Activated CD4-positive, CD25-positive, alpha-beta regulatory T cell (primary cell): ENCODE measurements around the gene AP3B1.
"Not testable (repeated sequence)": the region's sequence is repeated elsewhere in the genome, so short reads cannot be mapped to it uniquely, and the experiment has no call there.

ENCODE experiments used
- DNase-seq, 4 experiments: peaks; one replicate each; lab custom pipeline; 2025; lab: John Stamatoyannopoulos, UW

AP3B1 gene

DNA sequence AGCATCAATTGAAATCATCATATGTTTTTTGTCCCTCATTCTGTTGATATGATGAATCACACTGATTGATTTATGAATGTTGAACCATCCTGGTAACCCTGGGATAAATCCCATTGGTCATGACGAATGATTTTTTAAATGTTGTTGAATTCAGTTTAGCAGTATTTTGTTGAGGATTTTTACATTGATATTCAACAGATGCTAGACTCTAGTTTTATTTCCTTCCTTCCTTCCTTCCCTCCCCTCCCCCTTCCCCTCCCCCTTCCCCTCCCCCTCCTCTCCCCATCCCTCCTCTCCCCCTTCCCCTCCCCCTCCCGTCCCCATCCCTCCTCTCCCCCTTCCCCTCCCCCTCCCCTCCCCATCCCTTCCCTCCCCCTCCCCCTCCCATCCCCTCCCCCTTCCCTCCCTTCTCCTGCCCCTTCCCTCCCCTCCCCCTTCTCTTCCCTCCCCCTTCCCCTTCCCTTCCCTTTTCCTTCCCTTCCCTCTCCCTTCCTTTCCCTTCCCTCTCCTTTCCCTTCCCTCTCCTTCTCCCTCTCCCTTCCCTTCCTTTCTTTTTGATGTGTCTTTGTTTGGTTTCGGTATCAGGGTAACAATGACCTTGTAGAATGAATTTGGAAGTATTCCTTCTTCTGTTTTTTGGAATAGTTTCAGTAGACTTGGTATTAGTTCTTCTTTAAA, 142.8 kb downstream of the AP3B1 start:
- no peak for DNase-seq

- no peak for DNase-seq
Measured at GRCh38 chr5:78137290-78137689, 157.2 kb downstream of the AP3B1 start.

DNA sequence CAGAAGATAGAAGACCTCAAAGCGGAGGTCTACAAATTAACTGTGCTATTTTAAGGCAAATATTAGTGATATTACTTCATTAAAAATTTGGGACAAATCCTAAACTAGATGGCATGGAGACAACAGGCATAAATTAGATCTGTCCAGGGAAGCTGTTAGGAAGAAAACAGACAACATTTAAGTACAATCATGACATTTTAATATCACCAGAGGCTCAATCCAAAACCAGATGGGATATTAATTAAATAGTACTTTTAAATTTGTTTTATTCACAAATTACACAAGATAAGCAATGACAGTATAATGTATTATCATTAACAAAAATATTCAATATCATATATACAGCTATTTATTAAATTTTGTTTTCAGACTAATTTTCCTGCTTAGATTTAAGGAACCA, 161.1 kb downstream of the AP3B1 start:
- no peak for DNase-seq

GRCh38 chr5:78132507-78132906, 162.0 kb downstream of the AP3B1 start:
- no peak for DNase-seq

- DNase-seq = no peak
Measured at GRCh38 chr5:78129597-78129996, 164.9 kb downstream of the AP3B1 start.

GRCh38 chr5:78127875-78128274, 166.6 kb downstream of the AP3B1 start:
- no peak for DNase-seq

- no peak for DNase-seq
Measured at GRCh38 chr5:78126536-78126935, 168.0 kb downstream of the AP3B1 start.

DNA sequence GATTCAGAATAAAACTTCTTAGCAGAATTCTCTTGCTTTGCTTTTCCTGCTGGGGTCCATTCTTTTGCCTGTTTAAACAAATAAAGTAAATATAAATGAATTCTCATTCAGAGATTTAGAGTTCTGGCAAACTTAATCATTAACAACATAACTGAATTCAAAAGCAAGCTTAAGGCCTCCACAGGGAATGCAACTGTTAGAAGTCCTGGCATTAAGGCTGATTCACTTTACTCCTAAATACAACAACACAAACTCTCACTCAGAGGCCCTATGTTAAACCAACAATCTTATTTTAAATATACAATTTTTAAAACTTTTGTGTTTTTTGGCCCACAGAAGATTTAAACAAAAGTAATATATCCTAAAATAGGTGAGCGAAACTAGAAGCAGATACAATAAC, 178.3 kb downstream of the AP3B1 start:
- no peak for DNase-seq

DNA sequence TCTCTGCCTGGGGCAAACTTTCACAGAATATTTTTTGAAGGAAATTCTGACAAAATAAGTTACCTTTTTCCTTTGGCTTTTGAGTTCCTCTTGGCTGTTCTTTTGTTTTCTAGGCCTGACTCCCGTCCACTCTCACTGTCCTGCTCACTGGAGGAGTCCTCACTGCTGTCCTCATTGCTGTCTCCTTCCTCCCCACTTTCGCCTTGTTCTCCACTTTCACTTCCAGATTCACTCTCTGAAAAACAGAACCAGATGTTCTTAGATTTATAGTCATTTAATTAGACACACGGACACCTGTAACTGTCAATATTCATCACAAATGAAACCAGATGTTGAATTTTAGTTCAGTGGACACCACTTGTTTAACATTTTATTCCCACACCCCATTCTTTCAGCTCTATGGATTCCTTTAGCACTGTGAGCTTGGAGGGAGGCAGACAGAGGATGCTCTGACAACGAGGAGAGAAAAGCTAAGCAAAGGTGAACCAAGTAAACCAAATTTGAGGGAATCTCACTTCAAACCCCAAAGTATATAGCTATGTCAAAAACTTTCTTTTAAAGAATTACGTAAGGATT, 180.7 kb downstream of the AP3B1 start:
- DNase-seq = no peak

- no peak for DNase-seq
Measured at GRCh38 chr5:78112931-78113330, 181.6 kb downstream of the AP3B1 start.

DNA sequence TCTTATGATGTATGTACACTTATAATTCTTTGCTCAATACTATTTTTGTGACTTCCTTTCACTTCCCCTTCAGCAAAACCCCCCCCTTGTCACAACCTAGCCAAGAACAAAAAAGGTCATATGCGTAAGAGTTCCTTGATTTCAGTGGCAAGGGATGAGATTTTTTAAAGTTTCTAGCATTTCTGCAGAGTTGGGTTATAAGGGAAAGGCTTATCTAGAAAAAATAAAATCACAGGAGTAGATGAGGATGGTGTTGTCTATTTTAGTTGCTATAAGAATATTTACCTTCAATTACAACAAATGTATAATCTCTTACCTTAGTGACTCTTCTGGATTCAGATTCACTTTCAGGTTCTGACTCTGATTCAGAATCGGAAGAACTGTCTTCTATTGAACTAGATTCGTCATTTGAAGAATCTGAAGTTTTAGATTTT, 184.6 kb downstream of the AP3B1 start:
- DNase-seq = no peak

- no peak for DNase-seq
Measured at GRCh38 chr5:78108564-78108963, 185.9 kb downstream of the AP3B1 start.

DNA sequence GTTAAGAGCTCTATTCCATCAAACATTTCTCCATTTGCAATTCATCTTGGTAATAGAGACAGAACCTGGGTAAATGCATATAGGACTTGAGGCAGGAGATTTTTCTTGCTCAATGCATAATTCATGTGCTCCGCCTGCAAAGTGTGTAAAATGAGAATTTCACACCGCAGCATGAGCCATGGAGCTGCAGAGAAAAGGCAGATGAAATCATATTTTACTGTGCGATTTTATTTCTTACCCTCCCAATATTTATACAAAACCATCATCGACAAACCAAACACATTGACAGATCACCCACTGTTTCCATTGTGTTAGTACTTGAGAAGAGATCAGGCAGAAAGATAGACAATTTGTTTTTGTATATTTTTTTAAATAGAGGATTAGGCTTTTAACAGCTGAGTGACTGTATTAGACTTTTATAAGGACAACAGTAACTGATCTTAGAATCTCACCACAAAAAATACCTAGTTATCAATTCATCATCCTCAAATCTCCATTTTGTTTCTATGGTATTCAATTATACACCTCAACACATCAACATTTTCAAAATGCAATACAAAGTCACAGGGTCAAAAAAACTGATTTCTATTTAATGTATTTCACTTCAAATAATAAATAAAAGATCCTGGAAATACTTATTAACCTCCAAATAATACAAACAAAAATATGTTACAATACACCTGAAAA, 191.1 kb downstream of the AP3B1 start:
- no peak for DNase-seq

GRCh38 chr5:78102500-78102899, 192.0 kb downstream of the AP3B1 start:
- DNase-seq = no peak

GRCh38 chr5:78095125-78095524, 199.4 kb downstream of the AP3B1 start:
- no peak for DNase-seq

GRCh38 chr5:78090002-78090401, 204.5 kb downstream of the AP3B1 start:
- no peak for DNase-seq

DNA sequence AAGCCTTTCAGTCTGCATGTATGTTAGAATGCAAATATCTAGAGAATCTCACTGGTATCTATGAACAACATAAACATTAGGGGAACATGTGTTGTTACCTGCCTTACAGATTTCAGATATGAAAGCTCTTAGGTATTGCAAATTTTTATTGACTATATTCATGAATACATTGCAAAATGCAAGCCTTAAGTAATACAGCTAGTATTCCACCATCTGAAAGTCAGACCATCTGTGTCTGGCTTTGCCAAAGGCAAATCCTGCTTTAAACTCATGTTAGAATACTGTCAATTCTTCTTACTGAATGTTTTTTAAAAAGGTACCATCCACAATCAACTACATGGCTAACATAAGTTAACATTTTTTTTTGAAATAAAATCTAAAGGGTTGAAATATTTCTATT, 215.6 kb downstream of the AP3B1 start:
- no peak for DNase-seq

DNA sequence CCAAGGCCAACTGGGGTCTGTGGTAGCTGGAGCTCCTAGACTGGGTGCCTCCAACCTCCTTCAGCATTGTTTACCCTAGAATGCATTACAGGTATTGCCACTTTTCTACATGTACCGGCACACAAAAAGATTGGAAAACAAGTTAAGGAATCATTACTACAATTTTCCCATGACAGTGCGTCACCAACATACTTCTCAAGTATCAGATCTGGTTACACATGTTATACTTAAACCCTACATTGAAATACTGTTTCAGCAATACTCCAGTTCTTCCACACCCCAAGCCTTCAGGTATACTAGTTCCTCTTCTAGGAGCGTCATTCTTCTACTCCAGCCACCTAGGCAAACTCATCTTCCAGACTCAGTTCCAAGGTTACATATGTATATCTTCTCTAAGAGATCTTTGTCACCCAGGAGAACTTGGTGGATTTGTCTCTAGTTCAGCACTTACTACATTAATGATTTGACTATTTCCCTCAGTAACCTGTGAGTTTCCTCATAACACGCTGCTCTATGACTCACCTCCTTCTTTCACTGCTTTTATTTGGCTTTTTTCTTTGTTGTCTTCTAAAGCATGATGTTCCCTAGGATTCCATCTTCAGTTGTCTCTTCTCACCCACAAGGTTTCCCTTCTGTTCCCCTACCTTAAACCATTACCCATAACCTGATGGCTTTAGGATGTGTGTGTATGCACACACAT, 217.0 kb downstream of the AP3B1 start:
- no peak for DNase-seq

GRCh38 chr5:78076351-78076750, 218.1 kb downstream of the AP3B1 start:
- DNase-seq = no peak

DNA sequence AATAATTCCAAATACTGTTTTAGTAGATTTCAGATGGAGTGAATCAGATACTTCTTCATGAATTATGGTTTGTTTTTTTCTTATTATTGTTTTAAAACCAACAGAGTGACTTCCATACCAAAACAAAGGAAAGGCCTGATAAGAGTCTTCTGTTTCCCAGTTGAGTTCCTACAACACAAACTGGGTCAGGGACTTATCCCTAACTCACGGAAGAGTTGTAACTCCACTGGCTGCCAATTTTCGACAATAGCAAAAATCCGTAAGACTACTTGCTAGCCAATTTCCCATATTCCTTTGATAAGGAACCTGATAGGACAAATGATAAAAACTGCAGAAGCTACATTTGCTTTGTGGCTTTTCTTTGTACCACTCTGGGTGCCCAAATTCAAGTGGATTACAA, 219.2 kb downstream of the AP3B1 start:
- no peak for DNase-seq

- not testable (repeated sequence) for DNase-seq
Measured at GRCh38 chr5:78070691-78071090, 223.8 kb downstream of the AP3B1 start.

- DNase-seq = not testable (repeated sequence)
Measured at GRCh38 chr5:78067581-78067980, 226.9 kb downstream of the AP3B1 start.

DNA sequence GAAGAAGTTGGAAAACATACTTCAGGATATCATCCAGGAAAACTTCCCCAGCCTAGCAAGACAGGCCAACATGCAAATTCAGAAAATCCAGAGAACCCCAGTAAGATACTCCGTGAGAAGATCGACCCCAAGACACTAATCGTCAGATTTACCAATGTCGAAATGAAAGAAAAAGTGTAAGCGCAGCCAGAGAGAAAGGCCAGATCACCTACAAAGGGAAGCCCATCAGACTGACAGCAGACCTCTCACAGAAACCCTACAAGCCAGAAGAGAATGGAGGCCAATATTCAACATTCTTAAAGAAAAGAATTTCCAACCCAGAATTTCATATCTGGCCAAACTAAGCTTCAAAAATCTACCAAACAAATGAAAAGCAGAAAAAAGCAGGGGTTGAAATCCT, 227.8 kb downstream of the AP3B1 start:
- DNase-seq = not testable (repeated sequence)
